GM21737 (cell line): Measurements from ENCODE around the gene TMEM100.
A peak's percentile ranks its signal among the peaks of the same experiment; 100 is the strongest.

ENCODE experiments used
- ATAC-seq: cut with Tn5 transposase; IDR thresholded peaks from one replicate; pipeline ENCODE4 v1.9.1; 2021; ENCODE audit warnings: mild to moderate bottlenecking, moderate library complexity; ENCODE audit not compliant: unreplicated experiment

Gene TMEM100, protein sequence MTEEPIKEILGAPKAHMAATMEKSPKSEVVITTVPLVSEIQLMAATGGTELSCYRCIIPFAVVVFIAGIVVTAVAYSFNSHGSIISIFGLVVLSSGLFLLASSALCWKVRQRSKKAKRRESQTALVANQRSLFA

DNA sequence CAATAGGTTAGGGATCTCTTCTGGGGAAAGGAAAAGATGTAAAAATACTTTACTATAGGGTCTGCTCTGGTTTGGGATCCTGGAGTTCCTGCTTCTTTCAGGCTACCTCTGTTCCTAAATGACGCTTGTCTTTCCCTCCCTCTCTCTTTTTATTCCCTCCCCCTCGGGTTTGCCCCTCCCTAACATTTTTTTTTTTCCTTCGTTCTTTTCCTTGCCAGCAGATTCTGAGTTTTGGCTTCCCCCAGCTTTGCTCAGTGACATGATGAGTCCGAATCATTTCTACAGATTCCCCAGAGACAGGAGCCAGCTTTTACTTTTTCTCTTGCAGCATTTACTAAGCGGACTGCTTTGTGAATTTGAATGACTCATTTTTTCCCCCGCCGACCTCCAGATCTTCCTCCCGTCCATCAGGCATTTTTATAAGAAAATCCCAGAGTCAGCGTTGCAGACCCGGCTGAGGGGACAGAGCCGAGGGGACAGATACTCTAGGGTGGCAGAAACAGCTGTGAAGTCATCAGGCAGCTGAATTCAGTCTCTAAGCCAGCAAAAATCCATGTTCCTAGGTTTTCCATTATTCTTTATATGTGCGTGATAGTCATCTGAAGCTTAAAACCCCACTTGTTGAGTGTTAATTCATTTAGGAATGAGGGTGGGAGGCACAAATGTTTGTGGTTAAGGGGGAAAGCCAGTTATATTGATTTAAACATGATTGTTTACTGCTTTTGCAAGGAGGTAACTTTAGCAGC lies at the start of gene TMEM100:
TSS of gene TMEM100 (minus strand) at position 123 of the 746 bp plus-strand sequence. CDS start 1,794 bp downstream, outside the sequence.
- ATAC-seq = no peak

DNA sequence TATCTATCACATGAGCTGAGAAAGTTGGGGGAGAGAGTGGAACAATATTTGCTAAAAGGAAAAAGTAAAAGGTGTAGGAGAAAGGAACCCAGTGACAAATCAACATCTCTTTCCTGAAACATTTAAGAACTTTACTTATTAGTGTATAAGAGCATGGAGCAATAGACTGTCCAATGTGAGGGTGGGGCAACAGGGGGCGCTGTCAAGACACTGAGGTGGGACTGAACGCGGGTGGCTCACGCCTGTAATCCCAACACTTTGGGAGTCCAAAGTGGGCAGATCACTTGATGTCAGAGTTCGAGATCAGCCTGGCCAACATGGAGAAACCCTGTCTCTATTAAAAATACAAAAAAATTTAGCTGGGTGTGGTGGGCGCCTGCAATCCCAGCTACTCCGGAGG lies 49.4 kb upstream of the TMEM100 start:
- no peak for ATAC-seq

DNA sequence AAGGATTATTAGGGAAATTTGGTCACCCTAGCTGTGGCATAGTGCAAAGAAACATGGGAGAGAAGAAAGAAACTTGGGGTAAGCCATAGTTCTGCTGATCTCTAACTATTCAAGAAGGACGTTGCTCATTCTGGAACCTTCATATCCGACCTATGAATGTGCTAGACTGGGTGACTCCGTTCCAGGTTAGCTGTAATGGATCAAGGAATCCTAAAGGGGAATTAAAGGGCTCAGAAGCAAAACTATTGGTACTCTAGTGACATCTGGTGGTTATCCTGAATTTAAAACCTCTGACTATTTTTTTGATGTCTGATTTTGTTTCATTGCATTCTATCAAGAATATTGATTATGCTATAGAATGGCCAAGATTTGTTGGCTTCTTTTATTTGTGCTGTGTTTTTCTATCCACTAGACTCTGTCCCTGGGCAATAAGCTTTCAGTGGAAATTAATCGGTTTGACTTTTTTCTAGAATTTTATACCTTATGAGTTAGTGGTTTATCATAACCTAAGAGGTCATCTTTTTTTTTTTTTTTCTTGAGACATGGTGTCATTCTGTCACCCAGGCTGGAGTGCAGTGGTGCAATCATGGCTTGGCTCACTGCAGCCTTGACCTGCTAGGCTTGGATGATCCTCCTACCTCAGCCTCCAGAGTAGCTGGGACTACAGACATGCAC lies 47.7 kb upstream of the TMEM100 start:
- ATAC-seq = no peak

DNA sequence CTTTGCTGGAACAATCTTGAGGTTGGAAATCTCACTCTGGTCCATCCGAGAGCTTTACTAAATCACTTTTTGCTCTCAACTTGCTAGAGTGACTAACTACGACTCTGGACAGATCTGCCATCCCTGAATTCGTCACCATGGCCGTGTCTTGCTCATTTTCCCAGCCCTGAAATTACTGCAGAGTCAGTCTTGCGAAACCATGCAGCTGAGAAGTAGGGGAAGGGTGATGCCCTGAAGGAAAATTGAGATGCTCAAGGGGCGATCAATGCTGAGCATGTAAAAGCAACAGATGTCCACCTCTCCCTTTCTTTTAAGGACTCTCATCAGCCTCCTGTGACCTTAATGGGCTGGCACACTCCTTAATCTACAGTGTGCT lies 46.9 kb upstream of the TMEM100 start:
- ATAC-seq = no peak

DNA sequence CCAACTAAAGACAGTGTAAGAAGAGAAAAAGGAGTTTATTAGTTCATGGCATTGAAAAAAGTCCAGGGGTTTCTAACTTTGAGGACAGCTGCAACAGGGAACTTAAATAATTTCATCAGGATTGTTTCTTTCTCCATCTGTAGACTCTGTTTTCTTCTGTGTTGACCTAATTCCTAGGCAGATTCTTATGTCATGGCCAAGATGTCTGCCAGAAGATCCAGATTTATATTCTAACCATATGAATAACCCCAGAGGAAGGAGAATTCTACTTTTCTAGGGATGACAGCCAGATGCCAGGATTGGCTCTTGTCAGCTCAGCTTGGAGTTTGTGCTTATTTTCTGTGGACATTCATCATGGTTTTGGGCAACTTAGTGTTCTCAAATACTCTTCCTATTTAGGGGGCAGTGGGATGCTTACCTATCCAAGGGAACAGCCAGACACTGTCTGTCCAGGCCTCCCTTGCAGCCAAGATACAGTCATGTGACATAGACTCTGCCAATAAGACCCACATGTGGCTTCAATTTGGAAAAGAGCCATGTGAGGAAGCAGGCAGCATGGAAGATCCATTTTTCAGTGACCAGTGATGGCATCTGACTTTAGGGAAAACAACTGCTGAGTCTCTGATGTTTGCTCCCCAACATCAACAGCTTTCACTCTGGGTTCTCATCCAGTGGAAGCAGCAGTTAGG lies 46.4 kb upstream of the TMEM100 start:
- ATAC-seq = no peak

DNA sequence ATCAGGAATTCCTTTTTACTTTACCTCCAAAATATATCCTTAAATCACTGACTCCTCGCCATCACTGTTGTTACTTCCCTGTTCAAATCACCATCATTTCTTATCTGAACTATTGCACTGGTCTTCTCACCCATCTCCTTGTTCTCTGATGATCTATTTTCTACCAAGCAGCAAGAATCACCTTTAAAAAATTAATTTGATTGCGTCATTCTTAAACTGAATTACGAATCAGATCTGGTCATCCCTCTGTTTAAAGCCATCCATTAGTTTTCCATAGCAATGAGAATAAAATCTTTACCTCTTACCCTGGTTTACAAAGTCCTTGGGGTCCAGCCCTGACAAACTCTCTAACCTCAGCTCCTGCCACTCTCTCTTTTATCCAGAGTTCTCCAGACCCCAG lies 42.8 kb upstream of the TMEM100 start:
- ATAC-seq = no peak

DNA sequence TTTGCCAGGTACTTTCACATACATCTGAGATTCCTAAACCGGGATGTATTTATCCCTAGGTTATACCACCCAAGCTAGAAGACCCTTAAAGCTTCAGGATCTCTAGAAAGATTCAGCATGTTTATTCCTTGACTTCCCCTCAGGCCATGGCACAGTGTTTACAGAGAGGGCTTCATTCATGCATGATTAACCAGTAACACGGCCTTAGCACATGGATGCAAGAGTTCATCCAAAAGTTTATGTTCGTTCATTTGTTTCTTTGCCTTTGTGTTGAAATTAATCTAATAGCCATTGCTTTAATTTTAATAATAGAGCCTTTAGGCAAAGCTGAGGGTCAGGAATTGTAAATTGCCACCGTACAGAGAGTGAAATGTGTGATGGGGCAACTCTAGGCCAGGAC lies 41.9 kb upstream of the TMEM100 start:
- ATAC-seq = no peak

DNA sequence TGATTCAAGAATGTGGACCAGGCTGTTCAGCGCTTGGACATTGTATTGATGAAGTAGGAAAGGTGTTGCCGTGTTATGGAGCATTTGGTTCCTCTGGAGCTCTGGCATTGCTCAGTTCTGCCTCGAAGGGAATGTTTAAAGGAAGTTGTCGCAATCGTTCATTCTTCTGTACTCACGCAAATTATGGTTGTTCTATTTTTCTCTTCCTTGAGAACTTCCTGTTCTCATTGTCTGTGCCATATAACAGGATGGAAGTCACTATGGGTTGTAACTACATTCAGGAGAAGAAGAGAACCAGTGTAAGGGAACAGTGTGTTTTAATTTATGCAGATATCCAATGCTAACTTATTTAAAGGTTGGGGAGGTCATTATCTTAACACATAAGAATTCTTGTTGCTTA lies 41.2 kb upstream of the TMEM100 start:
- no peak for ATAC-seq

DNA sequence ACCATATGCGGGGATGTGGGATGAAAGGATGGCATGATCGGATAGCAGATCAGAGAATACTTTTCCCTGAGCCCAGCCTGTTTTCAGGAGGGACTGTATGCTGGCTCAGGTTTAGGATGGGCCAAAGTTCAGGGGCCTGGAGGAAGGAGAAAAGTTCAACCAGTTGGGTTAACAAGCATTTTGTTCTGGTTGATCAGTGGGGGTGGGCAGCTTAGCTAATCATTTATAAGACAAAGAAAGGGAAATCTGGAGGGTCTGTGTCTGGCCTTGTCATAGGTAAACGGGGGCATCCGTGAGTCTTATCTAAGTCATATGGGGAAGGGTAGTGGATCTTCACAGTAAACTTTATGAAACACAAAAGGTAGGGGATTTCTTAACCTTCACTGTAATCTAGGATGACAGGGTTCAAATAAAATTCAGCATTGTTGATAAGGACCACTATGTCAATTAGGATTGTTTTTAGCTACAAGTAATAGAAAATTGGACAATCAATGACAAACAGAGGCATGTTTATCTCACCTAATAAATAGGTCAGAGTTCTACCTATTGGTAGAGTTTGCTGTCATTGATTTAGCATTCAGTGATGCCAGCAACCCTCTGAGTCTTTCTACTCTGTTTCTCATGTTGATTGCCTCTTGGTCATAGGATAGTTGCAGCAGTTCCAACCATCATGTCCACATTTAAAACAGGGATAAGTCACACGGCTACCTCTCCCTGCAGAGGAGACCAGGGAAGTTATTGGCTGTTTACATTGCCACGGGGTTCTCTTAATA lies 39.6 kb upstream of the TMEM100 start:
- ATAC-seq = no peak

DNA sequence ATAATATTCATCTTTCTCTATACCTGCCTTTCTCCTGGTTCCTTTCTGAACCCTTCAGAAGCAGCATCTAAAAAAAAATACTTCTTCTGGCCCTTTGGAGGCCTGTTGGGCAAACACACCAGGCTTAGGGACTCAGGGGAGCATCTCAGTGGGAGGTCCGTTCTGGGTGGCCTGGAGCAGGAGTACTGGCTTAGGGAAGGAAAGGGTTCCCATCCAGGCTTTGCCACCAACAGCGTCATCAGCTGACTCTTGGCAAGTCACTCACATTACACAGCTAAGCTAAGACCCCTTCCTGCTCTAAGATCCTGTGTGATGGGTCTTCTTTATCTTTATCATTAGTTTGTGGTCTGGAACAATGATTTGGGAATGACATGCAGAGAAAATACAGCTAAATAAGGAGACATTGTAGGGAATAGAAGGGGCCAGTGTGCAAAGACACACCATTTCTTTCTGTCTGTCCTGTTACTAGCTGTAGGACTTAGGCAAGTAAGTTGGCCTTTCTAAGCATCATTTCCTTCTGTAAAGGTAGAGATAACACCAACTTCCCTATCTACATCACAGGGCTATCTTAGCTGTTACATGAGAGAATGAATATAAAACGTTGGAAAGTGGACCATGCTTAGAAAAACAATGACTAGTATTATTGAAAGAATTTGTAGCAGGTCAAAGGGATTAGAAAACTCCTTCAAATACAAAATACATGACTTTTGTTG lies 38.1 kb upstream of the TMEM100 start:
- ATAC-seq = no peak

DNA sequence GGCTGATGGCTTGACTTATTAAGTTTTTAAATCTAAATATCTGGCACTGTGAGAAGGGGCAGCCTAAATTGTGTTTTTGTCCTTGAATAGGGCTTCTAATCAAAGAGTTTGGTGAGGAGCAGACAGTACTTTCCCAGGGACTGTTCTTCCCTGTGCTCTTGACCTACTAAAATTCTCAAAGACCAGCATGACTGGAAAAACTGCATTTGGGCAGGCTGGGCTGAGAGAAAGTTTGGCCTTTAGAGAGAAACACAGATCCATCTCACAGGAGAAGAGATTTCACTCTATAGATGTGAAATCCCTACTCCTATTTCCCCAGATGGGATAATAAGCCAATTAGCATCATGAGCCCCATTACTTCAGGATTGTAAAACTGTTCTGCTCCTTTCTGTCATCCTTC lies 35.5 kb upstream of the TMEM100 start:
- ATAC-seq = no peak

DNA sequence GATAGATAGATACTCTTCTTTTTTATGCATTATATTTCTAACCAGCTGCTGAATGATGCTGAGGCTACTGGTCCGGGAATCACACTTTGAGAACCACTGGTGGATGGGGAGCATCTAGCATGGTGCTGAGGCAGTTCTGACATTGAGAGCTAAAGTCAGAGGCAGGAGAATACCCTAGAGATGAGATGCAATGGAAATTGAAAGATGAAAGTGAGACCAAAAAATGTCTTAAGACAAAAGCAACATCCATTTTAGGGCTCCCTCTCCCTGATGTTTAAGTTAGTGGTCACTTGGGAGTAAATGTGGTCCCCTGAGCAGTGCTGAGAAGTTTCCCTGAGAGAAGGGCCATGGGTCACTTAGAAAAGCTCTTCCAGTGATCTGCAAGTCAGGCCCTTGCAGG lies 35.0 kb upstream of the TMEM100 start:
- ATAC-seq = no peak

DNA sequence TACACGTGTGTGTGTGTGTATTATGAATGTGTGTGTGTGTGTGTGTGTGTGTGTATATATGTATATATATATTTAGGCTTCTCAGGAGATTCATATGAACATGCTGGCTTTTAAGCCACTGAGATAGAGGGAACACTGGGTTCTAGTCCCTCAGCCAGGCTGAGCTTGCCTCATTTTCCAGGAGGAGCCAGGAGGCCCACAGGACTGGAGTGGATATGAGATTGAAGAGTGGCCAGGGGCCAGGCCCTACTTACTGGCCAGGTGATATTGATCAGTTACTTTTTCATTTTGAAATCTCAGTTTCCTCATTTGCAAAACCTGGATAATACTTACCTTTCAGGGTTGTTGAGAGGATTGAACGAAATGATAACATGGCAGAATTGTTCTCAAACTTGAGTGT lies 34.0 kb upstream of the TMEM100 start:
- no peak for ATAC-seq

DNA sequence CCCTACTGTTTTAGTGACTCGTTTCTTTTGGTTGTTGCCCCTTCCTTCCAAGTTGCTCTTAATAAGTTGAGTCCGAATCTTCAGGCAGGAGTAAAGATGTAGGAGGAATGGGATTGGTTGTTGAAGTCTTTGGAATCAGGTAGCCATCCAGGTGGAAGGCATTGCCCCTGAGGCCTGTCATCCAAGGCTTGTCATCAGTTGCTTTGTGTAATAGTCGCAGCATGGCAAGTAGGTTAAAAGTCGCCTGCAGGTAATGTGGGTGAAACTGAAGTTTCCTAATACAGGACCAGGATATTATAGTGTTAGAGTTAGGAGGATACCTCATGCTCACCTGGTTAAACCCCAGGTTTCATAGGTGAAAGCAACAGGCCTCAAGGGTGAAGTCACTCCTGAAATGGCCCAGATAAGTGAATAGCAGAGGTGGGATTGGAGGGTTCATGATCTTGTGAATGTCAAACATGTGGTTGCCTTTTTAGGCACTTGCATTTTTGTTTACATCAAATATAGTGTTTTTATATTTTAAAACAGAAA lies 29.1 kb upstream of the TMEM100 start:
- no peak for ATAC-seq

DNA sequence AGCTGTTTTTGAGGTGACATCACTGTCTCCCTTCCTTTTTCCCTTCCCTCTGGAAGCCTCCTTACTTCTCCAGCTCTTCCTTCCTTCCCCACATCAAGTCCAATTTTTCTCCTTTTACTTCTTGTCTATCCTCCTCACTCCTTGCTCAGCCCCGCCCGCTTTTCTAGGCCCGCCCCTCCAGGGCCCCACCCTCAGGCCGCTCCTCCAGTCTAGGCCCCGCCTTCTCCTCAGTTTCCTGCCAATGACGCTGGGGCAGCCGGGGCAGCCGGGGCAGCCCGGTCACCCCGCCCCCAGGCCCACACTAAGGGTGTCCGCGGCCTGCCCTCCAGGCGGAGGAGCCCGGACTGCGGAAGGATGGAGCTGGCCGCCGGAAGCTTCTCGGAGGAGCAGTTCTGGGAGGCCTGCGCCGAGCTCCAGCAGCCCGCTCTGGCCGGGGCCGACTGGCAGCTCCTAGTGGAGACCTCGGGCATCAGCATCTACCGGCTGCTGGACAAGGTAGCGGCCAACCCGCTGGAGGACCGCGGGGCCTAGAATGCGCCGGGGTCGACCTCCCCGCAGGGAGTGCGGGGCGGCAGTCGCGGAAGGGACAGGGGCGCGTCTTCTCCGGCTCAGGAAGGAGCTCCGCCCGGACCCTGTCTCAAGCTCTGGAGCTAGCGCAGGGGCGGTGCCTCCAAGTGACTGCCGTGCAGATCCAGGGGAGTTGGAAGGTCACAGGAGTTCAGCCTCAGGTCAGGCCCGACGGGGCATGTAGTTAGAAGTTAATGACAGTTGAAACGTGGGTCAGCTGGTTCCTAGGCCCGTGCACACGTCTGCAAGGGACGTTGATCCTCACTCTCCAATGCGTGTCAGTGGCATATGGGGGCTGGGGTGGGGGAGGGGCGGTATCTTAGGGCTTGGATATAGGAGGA lies 28.3 kb upstream of the TMEM100 start, which contains the start of gene PCTP:
TSS of gene PCTP (plus strand) at position 302 of the 908 bp plus-strand sequence. CDS start at position 355, 53 bp downstream.
- ATAC-seq = peak; percentile 99

DNA sequence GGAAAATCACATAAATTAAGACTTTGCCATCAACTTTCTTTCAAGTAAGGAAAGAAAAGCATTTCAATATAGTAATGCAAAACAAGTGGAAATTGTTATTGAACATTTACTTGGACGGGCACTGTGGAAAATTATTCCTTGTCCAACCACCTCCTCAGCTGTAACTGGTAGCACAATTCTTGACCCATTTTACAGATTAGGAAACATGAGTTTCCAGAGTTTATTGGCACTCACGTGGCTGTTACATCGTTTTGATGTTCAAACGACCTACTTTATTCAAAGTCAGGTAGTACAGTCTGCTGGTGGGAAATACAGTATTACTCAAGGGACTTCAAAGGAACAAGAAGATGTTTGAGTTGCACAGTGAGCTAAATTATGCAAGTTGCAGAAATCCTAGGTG lies 27.3 kb upstream of the TMEM100 start:
- no peak for ATAC-seq

DNA sequence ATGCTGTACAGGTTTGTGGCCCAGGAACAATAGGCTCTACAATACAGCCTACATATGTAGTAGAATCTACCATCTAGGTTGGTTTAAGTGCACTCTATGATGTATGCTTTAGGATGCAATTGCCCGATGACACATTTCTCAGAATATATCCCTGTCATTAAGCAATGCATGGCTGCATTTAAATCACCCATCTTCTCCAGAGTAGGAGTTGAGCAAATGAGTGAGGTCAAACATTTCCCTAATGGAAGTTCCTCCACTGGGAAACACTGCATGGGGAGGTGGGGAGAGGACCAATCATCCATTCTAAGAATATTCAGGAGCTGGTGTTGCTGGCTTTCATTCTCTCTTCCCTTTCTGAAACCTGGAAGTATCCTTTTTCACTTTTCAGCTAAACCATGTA lies 26.2 kb upstream of the TMEM100 start:
- no peak for ATAC-seq

DNA sequence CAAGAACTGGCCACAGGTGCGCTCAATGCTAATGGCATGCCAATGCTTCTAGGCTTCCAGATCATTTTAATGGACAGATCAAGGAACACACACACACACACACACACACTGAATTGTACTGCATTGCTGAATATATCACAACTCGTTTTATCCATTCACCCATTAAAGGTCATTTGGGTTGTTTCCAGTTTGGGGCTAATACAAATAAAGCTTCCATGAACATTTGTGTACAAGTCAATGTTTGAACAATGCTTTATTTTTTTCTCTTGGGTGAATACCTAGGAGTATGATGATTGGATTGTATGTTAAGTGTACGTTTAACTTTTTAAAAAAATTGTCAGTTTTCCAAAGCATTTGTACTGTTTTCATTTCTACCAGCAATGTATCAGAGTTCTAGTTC lies 24.5 kb upstream of the TMEM100 start:
- ATAC-seq = no peak

DNA sequence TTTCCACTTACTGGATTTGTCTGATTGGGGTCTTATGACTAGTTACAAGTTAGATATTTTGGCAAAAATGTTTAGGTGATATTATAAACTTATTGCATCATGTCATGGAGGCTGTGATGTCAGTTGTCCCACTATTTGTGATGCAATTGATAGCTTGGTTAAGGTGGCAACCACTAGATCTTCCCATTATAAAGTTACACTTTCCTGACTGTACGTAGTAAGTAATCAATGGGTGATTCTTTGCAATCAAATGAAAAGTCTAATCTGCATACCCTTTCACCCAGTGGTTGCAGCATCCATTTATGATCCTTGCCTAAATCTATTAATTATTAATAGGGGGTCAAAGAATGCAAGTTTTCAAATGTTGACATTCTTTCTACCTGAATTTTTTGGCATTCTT lies 23.8 kb upstream of the TMEM100 start:
- no peak for ATAC-seq
